ELR (cell line): Measurements from ENCODE around the gene HECW1.

ENCODE experiments used
- DNase-seq: peaks from one replicate; pipeline ENCODE4 v3.0.0-alpha.2; 2015; ENCODE audit warnings: low read depth

Gene HECW1

DNA sequence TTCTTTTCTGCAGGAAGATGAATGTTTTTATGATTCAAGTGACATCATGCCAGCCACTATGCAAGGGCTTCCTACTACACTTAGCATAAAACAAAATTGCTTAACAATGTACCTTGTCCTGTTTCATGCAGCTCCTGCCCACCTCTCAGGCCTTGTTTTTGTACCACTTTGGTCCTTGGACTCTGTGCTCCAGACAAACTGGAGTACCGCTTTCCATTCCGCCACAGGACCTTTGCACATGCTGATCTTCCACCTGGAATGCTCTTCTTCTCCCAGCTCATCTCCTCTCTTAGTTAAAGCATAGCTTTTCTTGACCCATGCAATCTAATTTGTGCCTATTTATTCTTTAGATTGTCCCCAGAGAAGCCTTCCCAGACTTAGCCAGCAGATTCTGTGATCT is 393.0 kb downstream of the HECW1 start:
- DNase-seq: no peak

GRCh38 chr7:43506460-43506859 is 394.0 kb downstream of the HECW1 start:
- no peak for DNase-seq

- DNase-seq: no peak
Observed at GRCh38 chr7:43508461-43508860, 396.0 kb downstream of the HECW1 start.

DNA sequence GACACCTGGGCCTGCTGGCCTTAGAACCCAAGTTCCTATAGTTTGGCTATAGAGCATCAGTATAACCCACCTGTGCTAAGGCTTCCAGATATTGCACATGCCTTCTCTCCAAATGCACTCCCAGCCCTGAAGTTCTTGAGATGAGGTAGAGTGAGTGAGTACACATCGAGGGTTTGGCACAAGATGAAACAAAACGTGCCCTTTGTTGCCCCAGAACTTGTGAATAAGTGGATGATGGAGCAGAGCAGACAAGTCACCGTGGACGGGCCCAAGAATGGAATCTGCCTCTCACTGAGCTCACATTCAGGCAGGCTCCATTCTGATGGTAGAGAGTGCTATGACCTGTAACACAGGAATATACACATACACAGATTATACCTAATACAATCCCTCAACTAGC is 397.5 kb downstream of the HECW1 start:
- DNase-seq: no peak

GRCh38 chr7:43511029-43511428 is 398.6 kb downstream of the HECW1 start:
- no peak for DNase-seq

GRCh38 chr7:43511769-43512515 is 399.5 kb downstream of the HECW1 start:
- DNase-seq: no peak

- no peak for DNase-seq
Observed at GRCh38 chr7:43513251-43513650, 400.8 kb downstream of the HECW1 start.

GRCh38 chr7:43516581-43517342 is 404.3 kb downstream of the HECW1 start:
- DNase-seq: peak; percentile 56

DNA sequence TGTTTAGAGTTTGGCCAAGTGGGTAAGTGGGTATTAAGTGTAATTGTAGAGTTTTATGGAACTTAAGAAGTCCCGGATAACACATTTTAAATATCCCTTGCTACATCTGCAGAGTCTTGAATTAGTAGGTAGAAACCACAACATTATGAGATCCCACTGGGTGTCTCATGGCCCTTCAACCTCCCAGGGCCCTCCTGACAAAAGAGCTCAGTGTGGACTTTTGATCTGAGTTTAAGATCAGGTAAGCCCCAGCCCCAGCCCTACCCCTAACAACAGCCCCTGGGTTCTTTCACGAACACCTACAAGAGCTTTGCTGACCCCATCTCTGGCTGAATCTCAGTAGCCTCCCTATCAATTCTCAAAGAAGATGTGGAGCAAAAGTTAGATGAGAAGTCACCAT is 405.0 kb downstream of the HECW1 start:
- DNase-seq: no peak

DNA sequence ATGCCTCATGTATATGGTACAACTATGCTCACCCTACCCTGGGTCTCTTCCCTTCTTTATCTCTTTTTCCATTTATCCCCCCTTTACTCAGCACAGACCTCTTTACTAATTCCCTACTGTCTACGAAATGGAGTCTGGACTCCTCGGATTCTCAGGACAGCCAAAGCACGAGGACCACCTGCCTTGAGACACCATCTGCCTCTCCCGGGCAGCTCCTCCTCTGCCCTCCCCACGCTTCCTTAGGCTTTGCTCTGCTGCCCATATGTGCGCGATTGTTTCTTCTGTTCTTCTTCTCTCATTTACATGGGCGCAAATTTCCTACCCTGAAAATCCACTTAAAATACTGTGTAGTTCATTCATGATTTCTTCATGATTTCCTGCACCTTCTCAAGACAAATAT is 407.8 kb downstream of the HECW1 start:
- no peak for DNase-seq

- peak; percentile 69 for DNase-seq
Observed at GRCh38 chr7:43522406-43523156, 410.1 kb downstream of the HECW1 start.

GRCh38 chr7:43528576-43529354 is 416.3 kb downstream of the HECW1 start:
- DNase-seq: no peak

DNA sequence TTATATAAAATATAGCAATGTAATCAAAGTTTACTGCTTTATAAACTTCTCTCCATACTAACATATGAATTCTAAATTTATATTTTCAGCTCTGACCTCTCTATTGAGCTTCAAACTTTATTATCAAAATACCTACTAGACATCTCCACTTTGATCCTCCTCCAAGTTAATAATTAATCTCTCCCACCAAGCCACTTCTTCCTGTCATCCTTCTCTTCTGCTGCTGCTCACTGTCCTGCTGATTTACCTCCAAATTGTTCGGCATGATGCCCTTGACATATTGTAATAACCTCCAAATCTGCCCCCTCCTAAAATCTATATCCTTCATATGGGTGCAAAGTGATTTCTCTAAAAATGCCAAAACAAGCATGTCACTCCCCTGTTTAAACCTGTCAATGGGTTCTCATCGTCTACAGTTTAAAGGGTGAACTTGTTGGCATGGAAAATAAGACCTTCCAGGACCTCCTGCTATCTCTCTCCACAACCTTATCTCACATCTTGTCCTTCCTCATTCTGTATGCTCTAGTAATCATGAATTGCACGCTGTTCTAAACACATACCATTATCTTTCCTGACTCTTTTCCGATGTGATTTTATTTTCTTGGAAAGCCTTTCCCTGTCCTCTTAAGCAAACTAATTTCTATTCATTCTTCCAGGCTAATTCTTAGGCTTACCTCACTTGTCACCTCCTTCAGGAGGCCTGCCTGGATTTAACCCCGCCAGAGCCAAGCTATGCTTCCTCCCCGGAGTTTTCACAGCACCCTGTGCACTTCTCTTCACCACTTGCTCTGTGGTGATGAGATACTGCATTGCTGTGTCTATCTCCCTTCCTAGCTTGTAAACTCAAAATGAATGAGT is 418.3 kb downstream of the HECW1 start:
- no peak for DNase-seq

DNA sequence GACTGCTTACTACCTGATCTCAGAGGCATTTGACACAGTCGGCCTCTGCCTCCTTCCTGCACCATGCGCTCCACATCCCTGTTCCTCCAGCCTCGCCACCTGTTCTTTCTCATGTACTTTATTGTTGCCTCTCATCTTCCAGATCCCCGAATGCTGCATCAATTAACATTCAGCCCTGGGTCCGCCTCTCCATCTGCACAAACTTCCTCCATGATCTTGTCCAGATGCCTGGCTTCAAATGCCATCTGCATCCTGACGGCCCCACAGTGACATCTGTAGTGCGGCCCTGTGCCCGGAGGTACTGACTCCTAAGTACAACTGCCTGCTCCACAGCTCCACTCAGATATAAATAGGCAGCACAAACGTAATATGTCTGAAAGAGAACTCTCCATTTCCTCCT is 419.3 kb downstream of the HECW1 start:
- DNase-seq: no peak

DNA sequence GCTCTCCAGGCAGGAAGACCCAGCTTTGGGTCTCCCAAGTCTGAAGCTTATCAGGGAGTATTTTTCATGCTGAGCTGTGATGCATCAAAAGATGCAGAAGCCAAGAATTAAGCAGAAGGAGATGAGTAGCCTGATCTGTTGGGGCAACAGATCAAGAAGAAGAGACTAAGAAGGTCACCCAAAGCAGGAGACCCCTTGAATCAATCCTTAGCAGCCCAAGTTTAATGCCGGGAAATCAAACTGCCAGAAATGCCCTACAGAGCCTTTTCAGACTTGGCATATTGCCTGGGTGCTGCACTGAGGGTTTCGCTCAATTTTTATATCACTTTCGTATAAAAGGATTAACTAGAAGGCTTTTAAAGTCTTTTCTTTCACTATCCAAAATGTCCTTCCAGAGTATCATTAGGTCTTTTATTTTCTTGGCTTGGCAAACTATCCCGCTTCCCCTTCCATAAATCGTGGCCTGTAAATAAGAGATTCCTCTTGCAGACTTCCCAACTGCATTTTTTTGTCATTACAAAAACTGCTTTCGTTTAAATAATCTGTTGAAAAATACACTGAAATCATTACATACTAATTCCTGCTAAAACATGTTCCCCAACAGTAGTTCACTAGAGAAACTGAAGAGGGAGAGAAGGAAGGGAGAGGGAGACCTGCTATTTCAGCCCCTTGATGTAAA is 421.5 kb downstream of the HECW1 start:
- DNase-seq: no peak

- peak; percentile 45 for DNase-seq
Observed at GRCh38 chr7:43535031-43535451, 422.6 kb downstream of the HECW1 start.

DNA sequence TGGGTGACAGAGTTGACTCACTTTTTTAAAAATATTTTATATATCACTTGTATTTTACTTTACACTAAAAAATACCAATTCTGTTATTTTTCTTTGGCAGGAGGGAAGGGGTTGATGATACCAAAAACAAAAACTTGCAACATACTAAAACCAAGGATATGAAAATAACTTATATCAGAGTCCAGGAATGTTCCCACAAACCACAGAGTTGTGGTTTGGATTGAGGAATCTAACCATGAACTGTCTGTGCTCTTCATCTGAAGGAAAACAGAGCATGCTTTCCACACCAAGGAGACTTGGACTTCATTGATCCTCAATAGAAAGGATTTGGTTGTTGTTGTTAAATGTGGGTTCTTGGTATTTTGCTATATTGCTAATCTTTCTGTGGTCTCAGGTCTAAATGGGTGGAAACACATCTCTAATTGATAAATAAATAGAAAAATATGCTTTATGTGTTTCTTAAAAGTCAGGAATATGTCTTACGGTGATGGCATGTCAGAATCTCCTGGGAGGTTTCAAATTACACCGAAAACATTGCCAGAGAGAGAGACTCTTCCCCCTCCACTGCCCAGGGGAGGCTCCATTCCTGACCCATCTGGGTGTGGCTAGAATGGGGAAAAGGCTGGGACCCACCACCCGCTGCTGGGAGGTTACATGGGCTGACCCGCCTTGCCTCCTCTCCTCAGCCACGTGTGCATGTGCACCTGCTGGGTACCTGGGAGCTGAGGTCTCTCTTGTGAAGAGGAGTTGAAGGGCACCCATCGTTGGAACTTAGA is 423.6 kb downstream of the HECW1 start:
- DNase-seq: peak; percentile 88

DNA sequence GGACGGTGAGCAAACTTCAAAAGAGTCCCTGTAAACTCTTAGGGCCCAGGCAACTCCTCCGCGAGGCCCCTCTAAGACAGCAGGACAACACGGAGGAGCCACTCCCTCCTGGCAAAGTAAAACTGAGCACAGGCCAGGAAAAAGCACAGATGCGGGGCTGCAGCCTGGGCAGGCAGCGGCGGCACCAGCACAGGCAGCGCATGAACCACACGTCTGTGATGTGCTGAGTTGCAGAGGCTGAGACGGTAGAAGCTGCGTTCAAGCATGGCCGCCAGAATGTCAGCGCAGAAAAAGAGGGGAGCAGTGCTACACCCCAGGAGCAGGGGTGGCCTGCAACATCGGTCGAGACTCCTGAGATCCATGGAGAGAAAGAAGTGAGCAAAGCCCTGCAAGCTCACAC is 424.3 kb downstream of the HECW1 start:
- DNase-seq: no peak

DNA sequence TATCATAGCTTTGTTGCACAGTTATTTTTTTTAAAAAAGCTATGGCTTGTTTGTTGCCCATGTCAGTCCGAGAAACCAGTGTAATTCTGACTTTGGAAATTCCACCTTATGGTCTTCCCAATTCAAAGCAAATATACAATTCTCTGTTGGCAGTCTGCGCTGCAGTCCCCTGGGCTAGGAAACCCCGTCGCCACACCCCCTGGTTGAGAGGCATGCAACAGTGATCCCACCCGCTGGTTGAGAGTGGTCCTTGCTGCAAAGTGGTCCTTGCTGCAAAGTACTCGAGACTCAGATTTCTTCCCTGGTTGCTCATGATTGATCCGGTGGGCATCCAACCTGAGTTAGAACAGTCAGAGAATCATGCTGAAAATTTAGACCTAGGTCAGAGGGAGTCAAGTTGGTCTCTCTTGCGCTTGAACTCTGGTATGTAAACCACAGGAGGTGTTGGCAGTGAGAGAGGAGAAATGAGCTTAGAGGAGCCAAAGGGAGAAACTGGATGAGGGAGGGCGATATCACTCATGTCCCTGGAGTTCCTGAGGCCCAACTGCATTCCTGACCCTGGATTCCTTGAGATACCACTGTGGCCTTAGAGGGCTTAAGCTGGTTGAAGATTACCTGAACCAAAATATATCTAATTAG is 425.4 kb downstream of the HECW1 start:
- DNase-seq: no peak
